GM12878 (cell line): ENCODE data around the gene MAPK8IP3. TPM values are rescaled to one million over a fixed set of nuclear protein-coding genes. Genes with fewer than 3 reads are reported as not detected.

ENCODE experiments used
- ATAC-seq: fragments of 200-7000 bp; cut with Tn5 transposase; 3 replicates; pipeline ENCODE4 v1.9.1; 2020; ENCODE audit warnings: mild to moderate bottlenecking, moderate library complexity
- BruUV-seq: library from RNA; stranded (reverse); fragments of 400-500 nt; replicated peaks from 2 replicates; lab custom pipeline; 2021; lab: Mats Ljungman, UMichigan
- CTCF ChIA-PET: fragments of 300-600 bp; sonication (Branson Sonifier 250); formaldehyde crosslinking; extraction: SDS; loops from one replicate; lab custom pipeline; 2021; ENCODE audit warnings: inconsistent platforms; lab: Yijun Ruan, JAX
- POLR2A ChIA-PET: fragments of 350-600 bp; formaldehyde crosslinking; extraction: SDS; loops from one replicate; lab custom pipeline; 2021; ENCODE audit warnings: inconsistent platforms; lab: Charles Lee
- RAD21 ChIA-PET: fragments of 300-600 bp; sonication (Branson Sonifier 250); formaldehyde crosslinking; loops from one replicate; lab custom pipeline; 2023; ENCODE audit warnings: antibody characterized with exemption; ENCODE audit not compliant: unreplicated experiment; lab: Charles Lee
- SMC1A ChIA-PET: fragments of 300-600 bp; sonication (Branson Sonifier 250); formaldehyde crosslinking; loops from one replicate; lab custom pipeline; 2023; ENCODE audit not compliant: unreplicated experiment, uncharacterized antibody; lab: Charles Lee
- DNase-seq: peaks from one replicate; pipeline ENCODE4 v3.0.0-alpha.2; 2011; ENCODE audit warnings: low read depth, low spot score
- FAIRE-seq: peaks from 3 replicates; lab custom pipeline; 2011; peaks lifted over from hg19 to GRCh38; lab: Jason Lieb, UNC
- H2AFZ ChIP-seq: 2 replicates; pipeline ENCODE4 v1.6.0; 2011; ENCODE audit warnings: low read depth, low read length, control low read depth; ENCODE audit not compliant: control insufficient read depth
- H3K27ac ChIP-seq: 2 replicates; pipeline ENCODE4 v1.5.1; 2011; ENCODE audit warnings: control low read depth; ENCODE audit not compliant: control insufficient read depth, insufficient read depth
- H3K27me3 ChIP-seq, 2 experiments: replicated peaks in 1 of 2; 2 replicates each; pipeline versions ENCODE4 v1.6.0 to v1.6.1; 2011; ENCODE audit warnings: low read length in 1 of 2; ENCODE audit not compliant: control insufficient read depth in 2 of 2, insufficient read depth in 2 of 2
- H3K36me3 ChIP-seq, 2 experiments: 2 replicates each; pipeline ENCODE4 v1.5.1; 2011; ENCODE audit warnings: low read length in 1 of 2; ENCODE audit not compliant: control insufficient read depth in 2 of 2, insufficient read depth in 2 of 2
- H3K4me1 ChIP-seq: 2 replicates; pipeline ENCODE4 v1.6.1; 2011; ENCODE audit warnings: mild to moderate bottlenecking, low read length, moderate library complexity, mixed read lengths; ENCODE audit not compliant: control insufficient read depth, insufficient read depth
- H3K4me2 ChIP-seq: 2 replicates; pipeline ENCODE4 v1.6.0; 2011; ENCODE audit warnings: control low read depth; ENCODE audit not compliant: control insufficient read depth, insufficient read depth
- H3K4me3 ChIP-seq: fragments of 200-600 bp; sonication (generic); 2 replicates; pipeline ENCODE4 v1.5.1; 2016
- H3K79me2 ChIP-seq: 2 replicates; pipeline ENCODE4 v1.6.0; 2011; ENCODE audit warnings: low read length; ENCODE audit not compliant: control insufficient read depth, insufficient read depth
- H3K9ac ChIP-seq: 2 replicates; pipeline ENCODE4 v1.8.0; 2011; ENCODE audit warnings: low read length, control low read depth, mixed read lengths; ENCODE audit not compliant: control insufficient read depth, insufficient read depth
- H3K9me3 ChIP-seq: replicated peaks from 3 replicates; pipeline ENCODE4 v1.5.1; 2011; ENCODE audit warnings: mild to moderate bottlenecking, low read length; ENCODE audit not compliant: control insufficient read depth, insufficient read depth
- H4K20me1 ChIP-seq: 2 replicates; pipeline ENCODE4 v1.6.0; 2011; ENCODE audit not compliant: control insufficient read depth, insufficient read depth
- CHD1 ChIP-seq: IDR thresholded peaks from 2 replicates; pipeline ENCODE4 v1.6.1; 2012; ENCODE audit warnings: low read depth, low read length, improper control_type of control experiment
- CREB1 ChIP-seq: IDR thresholded peaks from 2 replicates; pipeline ENCODE4 v1.6.1; 2012; ENCODE audit warnings: low read depth, mild to moderate bottlenecking, inconsistent platforms
- EP300 ChIP-seq, 2 experiments: fragments of 150-350 bp in 1 of 2; IDR thresholded peaks; 2 replicates each; pipeline ENCODE4 v1.6.1; 2011 to 2012; ENCODE audit warnings: low read depth in 2 of 2, low read length in 2 of 2, borderline replicate concordance in 1 of 2, improper control_type of control experiment in 1 of 2, inconsistent platforms in 1 of 2; ENCODE audit not compliant: control insufficient read depth in 1 of 2
- HCFC1 ChIP-seq: fragments of 150-350 bp; IDR thresholded peaks from 2 replicates; pipeline ENCODE4 v1.6.1; 2014; ENCODE audit warnings: low read length
- KAT2A ChIP-seq: conservative IDR thresholded peaks from 2 replicates; pipeline ENCODE4 v1.6.1; 2011; ENCODE audit warnings: low read depth, low read length; ENCODE audit not compliant: control insufficient read depth
- MTA3 ChIP-seq: IDR thresholded peaks from 2 replicates; pipeline ENCODE4 v1.6.1; 2012; ENCODE audit warnings: low read length, inconsistent platforms, borderline replicate concordance
- MYC ChIP-seq: IDR thresholded peaks from 2 replicates; pipeline ENCODE4 v1.6.1; 2011; ENCODE audit warnings: mild to moderate bottlenecking, low read length, moderate library complexity, inconsistent platforms; ENCODE audit not compliant: insufficient read depth, insufficient replicate concordance, insufficient read length, severe bottlenecking
- NR2F1 ChIP-seq: fragments of 450-650 bp; conservative IDR thresholded peaks from 2 replicates; pipeline ENCODE4 v1.6.1; 2017; ENCODE audit warnings: mild to moderate bottlenecking
- NRF1 ChIP-seq: conservative IDR thresholded peaks from 2 replicates; pipeline ENCODE4 v1.6.1; 2011; ENCODE audit warnings: mild to moderate bottlenecking, low read depth, low read length, improper control_type of control experiment
- PAX5 ChIP-seq: IDR thresholded peaks from 2 replicates; pipeline ENCODE4 v1.6.1; 2011; ENCODE audit warnings: low read depth, low read length, borderline replicate concordance
- PAX8 ChIP-seq: fragments of 450-650 bp; IDR thresholded peaks from 2 replicates; pipeline ENCODE4 v1.6.1; 2017; ENCODE audit warnings: mild to moderate bottlenecking, moderate library complexity
- SREBF2 ChIP-seq: IDR thresholded peaks from 2 replicates; pipeline ENCODE4 v1.6.1; 2012; ENCODE audit warnings: mild to moderate bottlenecking, low read length
- ZNF207 ChIP-seq: fragments of 450-650 bp; IDR thresholded peaks from 2 replicates; pipeline ENCODE4 v1.6.1; 2014; ENCODE audit warnings: antibody characterized with exemption, mild to moderate bottlenecking, borderline replicate concordance
- ZSCAN29 ChIP-seq: fragments of 450-650 bp; IDR thresholded peaks from 2 replicates; pipeline ENCODE4 v1.6.1; 2017; ENCODE audit warnings: mild to moderate bottlenecking, moderate library complexity
- WGBS: methylation state at CpG from one replicate; pipeline ENCODE4 v1.1.6; 2016; ENCODE audit warnings: low lambda C conversion rate; ENCODE audit not compliant: insufficient replicate concordance, insufficient coverage; ENCODE audit errors: missing lambda C conversion rate; 5-methylcytosine and 5-hydroxymethylcytosine counted together
- in situ Hi-C: fragments of 300-500 bp; cut with MboI; formaldehyde crosslinking; loops from 9 replicates; pipeline ENCODE4 v1.14.3; 2018; ENCODE audit warnings: mixed read lengths
- intact Hi-C: fragments of 100-400 bp; cut with micrococcal nuclease; formaldehyde crosslinking; loops from one replicate; pipeline ENCODE4 v1.14.2; 2022; ENCODE audit not compliant: unreplicated experiment
- polyA plus RNA-seq, 11 experiments: library from polyadenylated mRNA; depleted of rRNA in 4 of 11; unstranded in 6 of 11; stranded (reverse) in 5 of 11; fragments of >200 nt; fragmentation: Nextera tagmentation in 4 of 11; fragmentation: Illumina TruSeq in 1 of 11; extraction: Ambion mirVana in 4 of 11; extraction: Trizol in 1 of 11; gene quantifications; 1 replicate in 1 of 11; 2 replicates in 10 of 11; pipeline versions ENCODE4 v1.2.1 to v1.2.3, GENCODE V29; 2011 to 2016; ENCODE audit warnings: inconsistent platforms in 2 of 11, missing spikeins in 2 of 11, low read depth in 1 of 11
- total RNA-seq, 4 experiments: library from RNA; depleted of rRNA in 3 of 4; stranded (reverse); fragments of >200 nt in 3 of 4; fragmentation: Illumina TruSeq in 1 of 4; extraction: Trizol in 1 of 4; gene quantifications; 2 replicates each; pipeline versions ENCODE4 v1.2.1 to v1.2.3, GENCODE V29; 2013 to 2021
- TF ChIP-seq, protein P1 (sequence below): IDR thresholded peaks from 2 replicates; pipeline ENCODE4 v1.6.1; 2011; ENCODE audit warnings: borderline replicate concordance, low read depth, mild to moderate bottlenecking, moderate library complexity, low read length; ENCODE audit not compliant: insufficient read depth, poor library complexity, severe bottlenecking
- TF ChIP-seq, protein P2 (sequence below): IDR thresholded peaks from 2 replicates; pipeline ENCODE4 v1.6.1; 2011; ENCODE audit warnings: borderline replicate concordance, low read depth, mild to moderate bottlenecking, moderate library complexity, mixed read lengths, low read length; ENCODE audit not compliant: insufficient read depth; ENCODE audit errors: extremely low read length
- TF ChIP-seq, protein P3 (sequence below): fragments of 450-650 bp; IDR thresholded peaks from 2 replicates; pipeline ENCODE4 v1.6.1; 2014; ENCODE audit warnings: mild to moderate bottlenecking
- TF ChIP-seq, protein P4 (sequence below): IDR thresholded peaks from 2 replicates; pipeline ENCODE4 v1.6.1; 2012; ENCODE audit warnings: low read depth, low read length, improper control_type of control experiment

Gene MAPK8IP3
- total and polyA plus RNA-seq, 10 of the 15 experiments (the other 5 are each of a cell fraction or from before 2014, with no cell fraction given), result 0.06 to 67.9 (median 18.2) TPM

DNA sequence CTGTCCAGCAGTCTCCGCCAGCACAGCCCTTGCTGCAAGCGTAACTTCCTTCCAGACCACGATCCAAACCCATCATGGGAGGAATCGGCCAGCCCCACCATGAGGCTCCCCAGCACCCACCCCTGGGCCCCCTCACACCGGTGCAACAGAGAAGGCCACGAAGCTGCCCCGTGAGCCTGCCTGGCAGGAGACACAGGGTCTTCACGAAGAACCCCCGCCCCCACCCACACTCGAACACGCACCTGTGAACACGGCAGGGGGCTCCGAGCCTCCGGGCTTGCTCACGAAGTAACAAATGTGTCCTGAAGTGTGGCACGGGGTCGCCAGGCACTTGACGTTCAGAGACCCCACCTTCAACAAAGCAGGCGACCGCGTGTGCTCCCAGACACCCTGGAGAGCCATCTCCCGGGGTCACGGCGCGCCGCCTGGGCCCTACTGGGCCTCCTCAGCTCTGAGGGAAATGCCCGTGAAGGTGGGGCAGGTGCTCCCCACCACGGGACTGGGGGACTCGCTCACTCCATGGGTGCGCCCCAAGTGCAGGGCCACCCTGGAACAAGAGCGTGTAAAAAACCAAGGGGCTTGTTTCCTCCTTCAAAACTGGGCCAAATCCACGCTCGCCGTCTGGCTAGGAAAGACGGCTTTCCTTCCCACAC, 113.0 kb downstream of the MAPK8IP3 start (continued):
- TF ChIP-seq, protein P1, sequence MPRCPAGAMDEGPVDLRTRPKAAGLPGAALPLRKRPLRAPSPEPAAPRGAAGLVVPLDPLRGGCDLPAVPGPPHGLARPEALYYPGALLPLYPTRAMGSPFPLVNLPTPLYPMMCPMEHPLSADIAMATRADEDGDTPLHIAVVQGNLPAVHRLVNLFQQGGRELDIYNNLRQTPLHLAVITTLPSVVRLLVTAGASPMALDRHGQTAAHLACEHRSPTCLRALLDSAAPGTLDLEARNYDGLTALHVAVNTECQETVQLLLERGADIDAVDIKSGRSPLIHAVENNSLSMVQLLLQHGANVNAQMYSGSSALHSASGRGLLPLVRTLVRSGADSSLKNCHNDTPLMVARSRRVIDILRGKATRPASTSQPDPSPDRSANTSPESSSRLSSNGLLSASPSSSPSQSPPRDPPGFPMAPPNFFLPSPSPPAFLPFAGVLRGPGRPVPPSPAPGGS, result no peak
- TF ChIP-seq, protein P2, sequence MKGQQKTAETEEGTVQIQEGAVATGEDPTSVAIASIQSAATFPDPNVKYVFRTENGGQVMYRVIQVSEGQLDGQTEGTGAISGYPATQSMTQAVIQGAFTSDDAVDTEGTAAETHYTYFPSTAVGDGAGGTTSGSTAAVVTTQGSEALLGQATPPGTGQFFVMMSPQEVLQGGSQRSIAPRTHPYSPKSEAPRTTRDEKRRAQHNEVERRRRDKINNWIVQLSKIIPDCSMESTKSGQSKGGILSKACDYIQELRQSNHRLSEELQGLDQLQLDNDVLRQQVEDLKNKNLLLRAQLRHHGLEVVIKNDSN, result no peak
- no peak for TF ChIP-seq ZNF207
- TF ChIP-seq PAX5, result no peak
- TF ChIP-seq, protein P3, sequence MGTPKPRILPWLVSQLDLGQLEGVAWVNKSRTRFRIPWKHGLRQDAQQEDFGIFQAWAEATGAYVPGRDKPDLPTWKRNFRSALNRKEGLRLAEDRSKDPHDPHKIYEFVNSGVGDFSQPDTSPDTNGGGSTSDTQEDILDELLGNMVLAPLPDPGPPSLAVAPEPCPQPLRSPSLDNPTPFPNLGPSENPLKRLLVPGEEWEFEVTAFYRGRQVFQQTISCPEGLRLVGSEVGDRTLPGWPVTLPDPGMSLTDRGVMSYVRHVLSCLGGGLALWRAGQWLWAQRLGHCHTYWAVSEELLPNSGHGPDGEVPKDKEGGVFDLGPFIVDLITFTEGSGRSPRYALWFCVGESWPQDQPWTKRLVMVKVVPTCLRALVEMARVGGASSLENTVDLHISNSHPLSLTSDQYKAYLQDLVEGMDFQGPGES, result no peak
- no peak for TF ChIP-seq CREB1
- TF ChIP-seq ZSCAN29, result no peak

DNA sequence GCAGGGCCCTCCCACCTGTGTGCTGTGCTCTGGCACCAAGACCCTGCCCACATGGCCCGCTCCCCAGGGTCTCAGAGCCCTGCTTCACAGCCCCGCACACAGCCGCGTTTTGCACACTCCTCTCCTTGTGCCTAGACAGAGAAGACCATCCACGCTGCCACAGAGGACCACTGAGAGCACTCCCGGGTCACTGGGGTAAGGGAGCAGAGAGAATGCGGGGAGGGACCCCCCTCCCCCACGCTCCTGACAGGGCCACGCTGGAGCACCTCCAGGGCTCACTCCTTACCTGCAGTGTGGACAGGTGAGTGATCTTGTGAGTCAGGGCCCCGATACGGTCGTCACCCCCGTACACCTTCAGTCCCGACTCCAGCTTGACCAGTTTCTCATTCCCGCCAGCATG, 113.6 kb downstream of the MAPK8IP3 start:
- no peak overlapping the region for H3K9ac ChIP-seq
- H2AFZ ChIP-seq, result no peak overlapping the region
- no peaks in the 10 kb centered on the region for H3K27me3 ChIP-seq
- no TSS peak for BruUV-seq
- H3K36me3 ChIP-seq, result no peaks in the 10 kb centered on the region; a peak in 2 of 4 replicates
- H3K79me2 ChIP-seq, result no peaks in the 10 kb centered on the region
- RAD21 ChIA-PET, result no interaction called here
- no peaks in the 10 kb centered on the region for H3K4me1 ChIP-seq
- no peak overlapping the region for H3K4me3 ChIP-seq
- SMC1A ChIA-PET, result no interaction called here
- CTCF ChIA-PET, result no interaction called here
- FAIRE-seq (no peak), DNase-seq (no peak), ATAC-seq (no peak)
- no peak overlapping the region for H3K27ac ChIP-seq
- no peaks in the 10 kb centered on the region for H4K20me1 ChIP-seq
- POLR2A ChIA-PET, result no interaction called here
- intact Hi-C loops, result no loop called here
- WGBS, result 90% methylated on average over 15 of the region's 15 CpGs
- H3K4me2 ChIP-seq, result no peak overlapping the region
- in situ Hi-C loops, result no loop called here
- H3K9me3 ChIP-seq, result no peaks in the 10 kb centered on the region
- no peak for TF ChIP-seq MYC
- no peak for TF ChIP-seq MTA3
- TF ChIP-seq NRF1, result no peak
- TF ChIP-seq KAT2A, result no peak
- no peak for TF ChIP-seq PAX8
- TF ChIP-seq NR2F1, result no peak
- no peak for TF ChIP-seq EP300 (IDR thresholded peaks at IDR 0.05; ENCODE audit: borderline replicate concordance in 1 of 2, control insufficient read depth in 1 of 2, low read depth in 2 of 2, low read length in 2 of 2)
- TF ChIP-seq, protein P4, sequence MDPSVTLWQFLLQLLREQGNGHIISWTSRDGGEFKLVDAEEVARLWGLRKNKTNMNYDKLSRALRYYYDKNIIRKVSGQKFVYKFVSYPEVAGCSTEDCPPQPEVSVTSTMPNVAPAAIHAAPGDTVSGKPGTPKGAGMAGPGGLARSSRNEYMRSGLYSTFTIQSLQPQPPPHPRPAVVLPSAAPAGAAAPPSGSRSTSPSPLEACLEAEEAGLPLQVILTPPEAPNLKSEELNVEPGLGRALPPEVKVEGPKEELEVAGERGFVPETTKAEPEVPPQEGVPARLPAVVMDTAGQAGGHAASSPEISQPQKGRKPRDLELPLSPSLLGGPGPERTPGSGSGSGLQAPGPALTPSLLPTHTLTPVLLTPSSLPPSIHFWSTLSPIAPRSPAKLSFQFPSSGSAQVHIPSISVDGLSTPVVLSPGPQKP, result no peak
- TF ChIP-seq CHD1, result no peak
- TF ChIP-seq SREBF2, result no peak
- TF ChIP-seq HCFC1, result no peak
